Panc1 (cell line): Measurements from ENCODE around the gene MAML3. TPM values are rescaled to one million over a fixed set of nuclear protein-coding genes. Genes with fewer than 3 reads are reported as not detected.

Experiments
- ATAC-seq: fragments of 200-7000 bp; cut with Tn5 transposase; 2 replicates; pipeline ENCODE4 v1.9.1; 2020; ENCODE audit warnings: mild to moderate bottlenecking, moderate library complexity
- BruUV-seq: library from RNA; stranded (reverse); fragments of 400-500 nt; replicated peaks from 2 replicates; lab custom pipeline; 2021; lab: Mats Ljungman, UMichigan
- CTCF ChIA-PET: fragments of 300-600 bp; sonication (Branson Sonifier 250); formaldehyde crosslinking; loops from one replicate; lab custom pipeline; 2022; ENCODE audit warnings: antibody characterized with exemption; lab: Charles Lee
- POLR2A ChIA-PET: fragments of 300-600 bp; sonication (Branson Sonifier 250); formaldehyde crosslinking; loops from one replicate; lab custom pipeline; 2022; ENCODE audit warnings: antibody characterized with exemption; lab: Charles Lee
- DNase-seq: peaks from one replicate; pipeline ENCODE4 v3.0.0-alpha.2; 2010; ENCODE audit warnings: low read depth, low spot score
- H3K27ac ChIP-seq: 2 replicates; pipeline ENCODE4 v1.5.1; 2011; ENCODE audit warnings: mild to moderate bottlenecking, low read length, inconsistent platforms
- H3K27me3 ChIP-seq: fragments of 200-500 bp; sonication (Bioruptor generic); 2 replicates; pipeline ENCODE4 v1.6.0; 2014; ENCODE audit warnings: low read length, inconsistent platforms; ENCODE audit not compliant: control insufficient read depth, insufficient read depth
- H3K36me3 ChIP-seq: fragments of 200-500 bp; sonication (Bioruptor generic); 2 replicates; pipeline ENCODE4 v1.5.1; 2014; ENCODE audit warnings: inconsistent platforms, mild to moderate bottlenecking, low read length, moderate library complexity; ENCODE audit not compliant: control insufficient read depth, insufficient read depth
- H3K4me1 ChIP-seq: 2 replicates; pipeline ENCODE4 v1.5.1; 2011; ENCODE audit warnings: inconsistent platforms, mild to moderate bottlenecking, low read length, moderate library complexity; ENCODE audit not compliant: control insufficient read depth, insufficient read depth
- H3K4me3 ChIP-seq, 2 experiments: 2 replicates each; pipeline ENCODE4 v1.5.1; 2011 to 2012; ENCODE audit warnings: low read depth in 2 of 2, low read length in 2 of 2, mild to moderate bottlenecking in 2 of 2, inconsistent platforms in 1 of 2, moderate library complexity in 1 of 2
- H3K9me3 ChIP-seq: fragments of 200-500 bp; sonication (Bioruptor generic); 2 replicates; pipeline ENCODE4 v1.5.1; 2014; ENCODE audit warnings: low read depth, mild to moderate bottlenecking, inconsistent platforms, low read length, moderate library complexity; ENCODE audit not compliant: control insufficient read depth, insufficient read depth
- POLR2AphosphoS5 ChIP-seq: IDR thresholded peaks from 2 replicates; pipeline ENCODE4 v1.6.1; 2012; ENCODE audit warnings: mild to moderate bottlenecking, low read depth, low read length, moderate library complexity
- SIN3A ChIP-seq: IDR thresholded peaks from 2 replicates; pipeline ENCODE4 v1.6.1; 2012; ENCODE audit warnings: low read depth, mild to moderate bottlenecking, low read length, moderate library complexity, borderline replicate concordance; ENCODE audit not compliant: insufficient read depth
- TCF7L2 ChIP-seq: IDR thresholded peaks from 2 replicates; pipeline ENCODE4 v1.6.1; 2011; ENCODE audit warnings: mild to moderate bottlenecking, low read depth, low read length, inconsistent platforms
- in situ Hi-C: cut with HindIII; loops from 2 replicates; pipeline ENCODE4 v1.10.0; 2016; ENCODE audit warnings: low sequenced_read_pairs, low pct_unique_long_range_greater_than_20kb
- intact Hi-C: fragments of 100-400 bp; cut with micrococcal nuclease; formaldehyde crosslinking; loops from one replicate; pipeline ENCODE4 v1.10.0; 2022; ENCODE audit not compliant: unreplicated experiment
- total RNA-seq: library from RNA; stranded (reverse); gene quantifications from one replicate; pipeline ENCODE4 v1.2.1, GENCODE V29; 2021; ENCODE audit not compliant: unreplicated experiment
- TF ChIP-seq, protein P1 (sequence below): fragments of 450-650 bp; IDR thresholded peaks from 2 replicates; pipeline ENCODE4 v1.5.1; 2017; ENCODE audit warnings: mild to moderate bottlenecking
- TF ChIP-seq, protein P2 (sequence below), 2 experiments: IDR thresholded peaks; 2 replicates each; pipeline ENCODE4 v1.6.1; 2011 to 2012; ENCODE audit warnings: low read depth in 2 of 2, control low read depth in 1 of 2, low read length in 1 of 2, mild to moderate bottlenecking in 1 of 2, moderate library complexity in 1 of 2; ENCODE audit not compliant: insufficient read depth in 1 of 2

MAML3 gene
- total RNA-seq, 1 experiment from 2014 or later, result 7.7 TPM

DNA sequence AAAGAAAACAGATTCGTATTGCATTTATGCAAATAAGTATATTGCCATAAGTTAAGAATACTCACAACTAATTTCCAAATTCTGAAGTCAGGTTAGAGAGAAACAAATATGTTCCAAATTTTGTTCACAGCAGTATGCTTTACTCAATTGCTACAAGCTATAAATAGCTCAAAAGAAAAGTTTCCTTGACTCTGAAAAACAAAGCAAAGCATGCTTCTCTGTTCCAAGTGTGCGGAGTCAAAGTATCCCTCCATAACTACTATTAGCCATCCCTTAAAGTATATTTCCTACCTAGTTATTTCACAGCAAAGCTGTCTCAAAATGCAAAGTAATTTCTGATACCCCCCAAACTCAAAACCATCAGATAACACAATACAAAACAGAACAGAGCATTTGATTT lies 441.1 kb downstream of the MAML3 start:
- ChIA-PET POLR2A (no interaction called here), CTCF (no interaction called here)
- ATAC-seq (no peak), DNase-seq (no peak)
- H3K27me3 ChIP-seq, result no peaks in the 10 kb centered on the region
- intact Hi-C loops (no loop called here), in situ Hi-C loops (no loop called here)
- no peaks in the 10 kb centered on the region for H3K36me3 ChIP-seq
- BruUV-seq, result no TSS peak
- TF ChIP-seq, protein P1, sequence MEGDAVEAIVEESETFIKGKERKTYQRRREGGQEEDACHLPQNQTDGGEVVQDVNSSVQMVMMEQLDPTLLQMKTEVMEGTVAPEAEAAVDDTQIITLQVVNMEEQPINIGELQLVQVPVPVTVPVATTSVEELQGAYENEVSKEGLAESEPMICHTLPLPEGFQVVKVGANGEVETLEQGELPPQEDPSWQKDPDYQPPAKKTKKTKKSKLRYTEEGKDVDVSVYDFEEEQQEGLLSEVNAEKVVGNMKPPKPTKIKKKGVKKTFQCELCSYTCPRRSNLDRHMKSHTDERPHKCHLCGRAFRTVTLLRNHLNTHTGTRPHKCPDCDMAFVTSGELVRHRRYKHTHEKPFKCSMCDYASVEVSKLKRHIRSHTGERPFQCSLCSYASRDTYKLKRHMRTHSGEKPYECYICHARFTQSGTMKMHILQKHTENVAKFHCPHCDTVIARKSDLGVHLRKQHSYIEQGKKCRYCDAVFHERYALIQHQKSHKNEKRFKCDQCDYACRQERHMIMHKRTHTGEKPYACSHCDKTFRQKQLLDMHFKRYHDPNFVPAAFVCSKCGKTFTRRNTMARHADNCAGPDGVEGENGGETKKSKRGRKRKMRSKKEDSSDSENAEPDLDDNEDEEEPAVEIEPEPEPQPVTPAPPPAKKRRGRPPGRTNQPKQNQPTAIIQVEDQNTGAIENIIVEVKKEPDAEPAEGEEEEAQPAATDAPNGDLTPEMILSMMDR, result no peak
- TF ChIP-seq TCF7L2 (no peak), POLR2AphosphoS5 (no peak), SIN3A (no peak)
- TF ChIP-seq, protein P2, sequence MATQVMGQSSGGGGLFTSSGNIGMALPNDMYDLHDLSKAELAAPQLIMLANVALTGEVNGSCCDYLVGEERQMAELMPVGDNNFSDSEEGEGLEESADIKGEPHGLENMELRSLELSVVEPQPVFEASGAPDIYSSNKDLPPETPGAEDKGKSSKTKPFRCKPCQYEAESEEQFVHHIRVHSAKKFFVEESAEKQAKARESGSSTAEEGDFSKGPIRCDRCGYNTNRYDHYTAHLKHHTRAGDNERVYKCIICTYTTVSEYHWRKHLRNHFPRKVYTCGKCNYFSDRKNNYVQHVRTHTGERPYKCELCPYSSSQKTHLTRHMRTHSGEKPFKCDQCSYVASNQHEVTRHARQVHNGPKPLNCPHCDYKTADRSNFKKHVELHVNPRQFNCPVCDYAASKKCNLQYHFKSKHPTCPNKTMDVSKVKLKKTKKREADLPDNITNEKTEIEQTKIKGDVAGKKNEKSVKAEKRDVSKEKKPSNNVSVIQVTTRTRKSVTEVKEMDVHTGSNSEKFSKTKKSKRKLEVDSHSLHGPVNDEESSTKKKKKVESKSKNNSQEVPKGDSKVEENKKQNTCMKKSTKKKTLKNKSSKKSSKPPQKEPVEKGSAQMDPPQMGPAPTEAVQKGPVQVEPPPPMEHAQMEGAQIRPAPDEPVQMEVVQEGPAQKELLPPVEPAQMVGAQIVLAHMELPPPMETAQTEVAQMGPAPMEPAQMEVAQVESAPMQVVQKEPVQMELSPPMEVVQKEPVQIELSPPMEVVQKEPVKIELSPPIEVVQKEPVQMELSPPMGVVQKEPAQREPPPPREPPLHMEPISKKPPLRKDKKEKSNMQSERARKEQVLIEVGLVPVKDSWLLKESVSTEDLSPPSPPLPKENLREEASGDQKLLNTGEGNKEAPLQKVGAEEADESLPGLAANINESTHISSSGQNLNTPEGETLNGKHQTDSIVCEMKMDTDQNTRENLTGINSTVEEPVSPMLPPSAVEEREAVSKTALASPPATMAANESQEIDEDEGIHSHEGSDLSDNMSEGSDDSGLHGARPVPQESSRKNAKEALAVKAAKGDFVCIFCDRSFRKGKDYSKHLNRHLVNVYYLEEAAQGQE (IDR thresholded peaks at IDR 0.05; ENCODE audit: insufficient read depth in 1 of 2, low read depth in 2 of 2, low read length in 1 of 2), result no peak
- H3K4me3 ChIP-seq, result no peak overlapping the region
- H3K4me1 ChIP-seq, result no peaks in the 10 kb centered on the region
- H3K27ac ChIP-seq, result no peak overlapping the region
- no peaks in the 10 kb centered on the region for H3K9me3 ChIP-seq

DNA sequence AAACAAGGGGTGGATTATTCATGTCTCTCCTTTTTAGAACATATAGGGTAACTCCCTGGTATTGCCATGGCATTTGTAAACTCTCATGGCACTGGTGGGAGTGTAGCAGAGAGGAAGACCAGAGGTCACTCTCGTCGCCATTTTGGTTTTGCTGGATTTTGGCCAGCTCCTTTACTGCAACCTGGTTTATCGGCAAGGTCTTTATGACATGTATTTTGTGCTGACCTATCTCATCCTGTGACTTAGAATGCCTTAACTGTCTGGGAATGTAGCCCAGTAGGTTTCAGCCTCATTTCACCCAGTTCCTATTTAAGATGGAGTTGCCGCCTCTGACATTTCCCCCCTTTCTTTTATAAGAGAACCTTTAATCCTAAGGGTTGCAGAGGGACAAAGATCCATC lies 442.5 kb downstream of the MAML3 start:
- Histone ChIP-seq H3K4me1 (no peaks in the 10 kb centered on the region), H3K4me3 (no peak overlapping the region), H3K9me3 (no peaks in the 10 kb centered on the region), H3K36me3 (no peaks in the 10 kb centered on the region), H3K27ac (no peak overlapping the region), H3K27me3 (no peaks in the 10 kb centered on the region)
- intact Hi-C loops, result no loop called here
- POLR2A ChIA-PET, result no interaction called here
- CTCF ChIA-PET, result no interaction called here
- BruUV-seq, result no TSS peak
- DNase-seq (no peak), ATAC-seq (no peak)
- in situ Hi-C loops, result no loop called here
- TF ChIP-seq, protein P1, result no peak
- no peak for TF ChIP-seq POLR2AphosphoS5
- TF ChIP-seq, protein P2 (IDR thresholded peaks at IDR 0.05; ENCODE audit: insufficient read depth in 1 of 2, low read depth in 2 of 2, low read length in 1 of 2), result no peak
- TF ChIP-seq TCF7L2, result no peak
- no peak for TF ChIP-seq SIN3A
